Loucy (cell line): ENCODE data around the gene IFITM1.

Experiments used
- EZH2phosphoT487 ChIP-seq: fragments of 200-600 bp; IDR thresholded peaks from 2 replicates; pipeline ENCODE4 v1.6.1; 2018; ENCODE audit warnings: antibody characterized with exemption, mild to moderate bottlenecking, moderate library complexity, borderline replicate concordance
- TF ChIP-seq, protein P1 (sequence below): fragments of 200-600 bp; sonication (generic); conservative IDR thresholded peaks from 2 replicates; pipeline ENCODE4 v1.5.1; 2014; ENCODE audit warnings: mild to moderate bottlenecking, antibody characterized with exemption, low read length

DNA sequence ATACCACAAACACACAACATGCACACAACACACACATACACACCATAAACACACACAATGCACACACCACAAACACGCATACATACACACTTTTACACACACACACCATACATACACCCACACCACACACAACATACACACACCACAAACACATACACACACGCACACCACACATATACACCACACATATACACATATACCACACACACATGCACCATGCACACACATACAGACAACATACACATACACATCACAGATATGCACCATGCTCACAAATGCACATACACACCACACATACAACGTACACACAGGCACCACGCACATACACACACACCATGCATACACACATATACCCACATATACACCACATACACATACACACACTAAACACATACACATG lies 43.7 kb downstream of the IFITM1 start:
- TF ChIP-seq, protein P1, sequence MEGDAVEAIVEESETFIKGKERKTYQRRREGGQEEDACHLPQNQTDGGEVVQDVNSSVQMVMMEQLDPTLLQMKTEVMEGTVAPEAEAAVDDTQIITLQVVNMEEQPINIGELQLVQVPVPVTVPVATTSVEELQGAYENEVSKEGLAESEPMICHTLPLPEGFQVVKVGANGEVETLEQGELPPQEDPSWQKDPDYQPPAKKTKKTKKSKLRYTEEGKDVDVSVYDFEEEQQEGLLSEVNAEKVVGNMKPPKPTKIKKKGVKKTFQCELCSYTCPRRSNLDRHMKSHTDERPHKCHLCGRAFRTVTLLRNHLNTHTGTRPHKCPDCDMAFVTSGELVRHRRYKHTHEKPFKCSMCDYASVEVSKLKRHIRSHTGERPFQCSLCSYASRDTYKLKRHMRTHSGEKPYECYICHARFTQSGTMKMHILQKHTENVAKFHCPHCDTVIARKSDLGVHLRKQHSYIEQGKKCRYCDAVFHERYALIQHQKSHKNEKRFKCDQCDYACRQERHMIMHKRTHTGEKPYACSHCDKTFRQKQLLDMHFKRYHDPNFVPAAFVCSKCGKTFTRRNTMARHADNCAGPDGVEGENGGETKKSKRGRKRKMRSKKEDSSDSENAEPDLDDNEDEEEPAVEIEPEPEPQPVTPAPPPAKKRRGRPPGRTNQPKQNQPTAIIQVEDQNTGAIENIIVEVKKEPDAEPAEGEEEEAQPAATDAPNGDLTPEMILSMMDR: no peak
- TF ChIP-seq EZH2phosphoT487: no peak
